ENCODE results near the gene EML6. TPM values are rescaled to one million over a fixed set of nuclear protein-coding genes. Genes with fewer than 3 reads are reported as not detected.

The EML6 gene
- total RNA-seq, 4 donors from 2014 or later, result 0.62 to 1.5 (median 1.1) TPM

DNA sequence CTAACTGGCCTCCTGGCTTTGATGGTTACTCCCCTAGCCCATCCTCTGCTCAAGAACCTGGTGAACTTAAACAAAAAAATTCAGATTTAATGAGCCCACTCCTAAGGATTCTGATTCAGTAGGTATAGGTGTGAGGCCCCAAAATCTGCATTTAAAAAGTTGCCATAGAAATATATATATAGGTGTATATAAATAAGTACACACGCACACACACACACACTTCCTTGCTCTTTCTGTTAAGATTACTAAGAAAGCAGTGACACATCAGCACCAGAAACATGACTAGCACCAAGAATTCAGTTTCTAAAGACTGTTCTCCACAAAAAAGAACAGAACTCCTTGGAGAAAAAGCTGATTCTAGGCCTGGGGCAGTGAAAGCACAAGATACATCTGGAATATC, 17.8 kb downstream of the EML6 start:
- Histone ChIP-seq H3K4me3 (no peak overlapping the region), H3K27ac (no peak overlapping the region), H3K27me3 (no peaks in the 10 kb centered on the region), H3K9me3 (no peaks in the 10 kb centered on the region), H3K4me1 (no peaks in the 10 kb centered on the region), H3K36me3 (no peaks in the 10 kb centered on the region)
- TF ChIP-seq EP300 (IDR thresholded peaks at IDR 0.05) (no peak), POLR2A (IDR thresholded peaks at IDR 0.05) (no peak)
- WGBS, 2 donors (ENCODE audit: low coverage in 1 of 2), result 40 to 71% methylated on average over 1 of the region's 1 CpG
- no peak for ATAC-seq

DNA sequence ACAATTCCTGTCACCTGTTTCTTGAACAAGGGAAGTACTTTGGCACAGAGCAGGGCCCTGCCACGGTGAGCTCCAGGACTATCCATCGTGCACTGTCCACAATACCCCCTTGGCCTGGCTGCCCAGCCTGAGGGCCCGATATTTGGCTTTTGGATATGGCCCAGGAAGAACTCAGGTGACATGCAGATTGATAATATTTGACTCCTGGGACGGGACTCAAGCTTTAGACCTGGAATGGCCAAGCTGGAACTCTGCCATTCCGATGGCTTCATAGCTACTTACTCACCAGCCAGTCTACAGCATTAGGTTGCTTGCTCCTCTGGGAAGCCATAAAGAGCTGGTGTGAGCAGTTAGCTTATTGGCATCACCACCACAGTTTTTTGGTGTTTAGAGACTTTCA, 26.6 kb downstream of the EML6 start:
- no peaks in the 10 kb centered on the region for H3K9me3 ChIP-seq
- H3K27ac ChIP-seq, result no peak overlapping the region
- 70% methylated on average over 2 of the region's 5 CpGs; no CpG with 5 or more reads in 1 of the 2 donors for WGBS, 2 donors (ENCODE audit: low coverage in 1 of 2)
- no peaks in the 10 kb centered on the region for H3K27me3 ChIP-seq
- ATAC-seq, result no peak
- H3K4me1 ChIP-seq, result no peaks in the 10 kb centered on the region
- no peak for TF ChIP-seq POLR2AphosphoS5 (IDR thresholded peaks at IDR 0.05)
- TF ChIP-seq POLR2A (IDR thresholded peaks at IDR 0.05), result no peak
- TF ChIP-seq EP300 (IDR thresholded peaks at IDR 0.05), result no peak
- TF ChIP-seq, protein P1, sequence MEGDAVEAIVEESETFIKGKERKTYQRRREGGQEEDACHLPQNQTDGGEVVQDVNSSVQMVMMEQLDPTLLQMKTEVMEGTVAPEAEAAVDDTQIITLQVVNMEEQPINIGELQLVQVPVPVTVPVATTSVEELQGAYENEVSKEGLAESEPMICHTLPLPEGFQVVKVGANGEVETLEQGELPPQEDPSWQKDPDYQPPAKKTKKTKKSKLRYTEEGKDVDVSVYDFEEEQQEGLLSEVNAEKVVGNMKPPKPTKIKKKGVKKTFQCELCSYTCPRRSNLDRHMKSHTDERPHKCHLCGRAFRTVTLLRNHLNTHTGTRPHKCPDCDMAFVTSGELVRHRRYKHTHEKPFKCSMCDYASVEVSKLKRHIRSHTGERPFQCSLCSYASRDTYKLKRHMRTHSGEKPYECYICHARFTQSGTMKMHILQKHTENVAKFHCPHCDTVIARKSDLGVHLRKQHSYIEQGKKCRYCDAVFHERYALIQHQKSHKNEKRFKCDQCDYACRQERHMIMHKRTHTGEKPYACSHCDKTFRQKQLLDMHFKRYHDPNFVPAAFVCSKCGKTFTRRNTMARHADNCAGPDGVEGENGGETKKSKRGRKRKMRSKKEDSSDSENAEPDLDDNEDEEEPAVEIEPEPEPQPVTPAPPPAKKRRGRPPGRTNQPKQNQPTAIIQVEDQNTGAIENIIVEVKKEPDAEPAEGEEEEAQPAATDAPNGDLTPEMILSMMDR (IDR thresholded peaks at IDR 0.05), result no peak
- no peak overlapping the region for H3K4me3 ChIP-seq
- H3K36me3 ChIP-seq, result no peaks in the 10 kb centered on the region

DNA sequence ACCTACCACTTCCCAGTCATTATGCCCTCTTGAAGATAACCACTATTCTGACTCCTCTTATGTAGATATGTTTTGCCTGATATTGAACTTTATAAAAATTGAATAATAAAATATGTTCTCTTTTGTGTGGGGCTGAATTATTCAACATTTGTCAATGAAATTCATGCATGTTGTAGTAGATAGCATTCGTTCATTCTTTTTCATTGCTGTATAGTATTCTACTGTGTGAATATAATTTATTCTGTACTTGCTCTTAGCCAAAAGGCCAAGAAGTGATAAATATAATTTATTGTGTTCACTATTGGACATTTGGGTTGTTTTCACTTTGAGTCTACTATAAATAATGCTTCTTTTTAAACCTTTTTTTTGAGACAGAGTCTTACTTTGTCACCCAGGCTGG, 29.0 kb downstream of the EML6 start:
- H3K4me3 ChIP-seq, result no peak overlapping the region
- ATAC-seq, result no peak
- H3K4me1 ChIP-seq, result no peaks in the 10 kb centered on the region
- H3K27me3 ChIP-seq, result no peaks in the 10 kb centered on the region
- no peak overlapping the region for H3K27ac ChIP-seq
- H3K36me3 ChIP-seq, result no peaks in the 10 kb centered on the region
- no peaks in the 10 kb centered on the region for H3K9me3 ChIP-seq
- TF ChIP-seq POLR2A (IDR thresholded peaks at IDR 0.05), result no peak
- TF ChIP-seq POLR2AphosphoS5 (IDR thresholded peaks at IDR 0.05), result no peak
- TF ChIP-seq, protein P1 (IDR thresholded peaks at IDR 0.05), result no peak
- TF ChIP-seq EP300 (IDR thresholded peaks at IDR 0.05), result no peak
- 77 to 87% methylated on average over 1 of the region's 1 CpG for WGBS, 2 donors (ENCODE audit: low coverage in 1 of 2)

DNA sequence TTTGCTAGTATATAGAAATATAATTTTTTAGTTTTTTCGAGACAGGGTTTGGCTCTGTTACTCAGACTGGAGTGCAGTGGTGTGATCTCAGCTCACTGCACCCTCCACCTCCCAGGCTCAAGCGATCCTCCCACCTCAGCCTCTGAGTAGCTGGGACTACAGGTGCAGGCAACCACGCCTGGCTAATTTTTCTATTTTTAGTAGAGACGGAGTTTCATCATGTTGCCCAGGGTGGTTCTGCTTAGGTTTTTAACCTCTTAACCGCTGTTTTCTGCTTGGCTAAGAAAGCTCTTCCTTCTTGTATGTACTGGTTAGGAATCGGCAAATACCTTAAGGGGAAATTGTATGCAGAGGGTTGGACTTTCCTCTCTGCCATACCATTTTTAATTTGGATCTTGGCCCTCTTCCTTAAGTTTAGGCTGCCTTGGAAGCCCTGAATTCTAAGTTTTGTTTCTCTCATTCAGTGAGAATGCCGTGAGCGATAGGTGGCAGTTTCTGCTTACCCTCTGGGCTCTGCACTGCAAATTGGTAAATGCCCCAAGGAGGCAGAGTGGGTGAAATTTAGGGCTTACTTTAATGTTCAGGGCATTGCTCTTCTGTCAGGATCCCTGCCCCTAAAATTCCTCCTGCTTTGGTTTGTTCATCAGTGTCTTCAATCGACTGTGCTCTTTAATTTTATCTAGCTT, 32.3 kb downstream of the EML6 start:
- no peak for TF ChIP-seq POLR2AphosphoS5 (IDR thresholded peaks at IDR 0.05)
- TF ChIP-seq POLR2A (IDR thresholded peaks at IDR 0.05), result no peak
- TF ChIP-seq EP300 (IDR thresholded peaks at IDR 0.05), result no peak
- TF ChIP-seq, protein P1 (IDR thresholded peaks at IDR 0.05), result no peak
- ATAC-seq, result no peak
- Histone ChIP-seq H3K4me1 (no peaks in the 10 kb centered on the region), H3K4me3 (no peak overlapping the region), H3K27me3 (no peaks in the 10 kb centered on the region), H3K27ac (no peak overlapping the region), H3K36me3 (no peaks in the 10 kb centered on the region), H3K9me3 (no peaks in the 10 kb centered on the region)
- WGBS, 2 donors (ENCODE audit: low coverage in 1 of 2), result 64% methylated on average over 5 to 8 of the region's 9 CpGs

DNA sequence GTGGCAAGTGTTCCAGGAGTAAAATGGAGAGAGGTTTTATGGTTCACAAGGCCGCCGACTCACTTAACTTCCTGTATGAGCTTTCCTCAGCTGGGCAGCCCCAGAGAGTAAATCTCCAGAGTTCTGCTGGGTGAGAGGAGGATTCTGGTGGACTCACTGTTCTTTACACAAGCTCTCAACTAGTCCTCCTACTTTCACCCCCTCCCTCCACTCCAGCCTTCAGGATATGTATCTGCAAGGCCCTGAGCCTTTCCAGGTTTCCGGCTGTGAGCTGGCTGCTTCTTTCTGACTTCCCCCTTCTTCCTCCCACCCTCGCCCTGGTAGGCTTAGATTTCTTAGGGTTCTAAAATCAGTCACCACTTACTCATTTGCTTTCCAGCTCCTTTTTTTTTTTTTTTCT, 34.0 kb downstream of the EML6 start:
- Histone ChIP-seq H3K4me1 (no peaks in the 10 kb centered on the region), H3K36me3 (no peaks in the 10 kb centered on the region), H3K4me3 (no peak overlapping the region), H3K9me3 (no peaks in the 10 kb centered on the region), H3K27me3 (no peaks in the 10 kb centered on the region), H3K27ac (no peak overlapping the region)
- TF ChIP-seq, protein P1 (IDR thresholded peaks at IDR 0.05), result no peak
- TF ChIP-seq POLR2AphosphoS5 (IDR thresholded peaks at IDR 0.05) (no peak), POLR2A (IDR thresholded peaks at IDR 0.05) (no peak), EP300 (IDR thresholded peaks at IDR 0.05) (no peak)
- 75 to 81% methylated on average over 2 to 4 of the region's 4 CpGs for WGBS, 2 donors (ENCODE audit: low coverage in 1 of 2)
- no peak for ATAC-seq

Data from gastroesophageal sphincter (tissue), 4 donors.